PC-9 (cell line): Measurements from ENCODE around the gene LIMA1.

Experiments
- CTCF ChIP-seq: fragments of 200-600 bp; sonication (generic); conservative IDR thresholded peaks from 2 replicates; pipeline ENCODE4 v1.6.1; 2017; ENCODE audit warnings: mixed run types, antibody characterized with exemption, mild to moderate bottlenecking, moderate library complexity
- EZH2 ChIP-seq: fragments of 200-600 bp; sonication (generic); IDR thresholded peaks from 2 replicates; pipeline ENCODE4 v1.8.0; 2017; ENCODE audit warnings: antibody characterized with exemption, low read depth

DNA sequence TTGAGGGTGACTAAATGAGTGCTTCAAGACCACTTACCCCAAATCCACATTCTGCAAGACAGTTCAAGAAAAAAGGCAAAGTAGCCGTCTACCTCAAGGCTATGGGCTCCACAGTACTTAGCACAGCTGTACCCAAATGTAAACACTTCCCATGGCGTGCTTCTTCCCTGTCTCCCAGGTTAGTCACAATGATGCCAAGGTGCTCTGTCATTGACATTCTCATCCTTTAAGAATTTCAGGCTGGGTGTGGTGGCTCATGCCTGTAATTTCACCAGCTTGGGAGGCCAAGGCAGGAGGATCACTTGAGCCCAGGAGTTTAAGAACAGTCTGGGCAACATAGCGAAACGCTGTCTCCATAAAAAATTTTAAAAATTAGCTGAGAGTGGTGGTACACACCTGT is 64.9 kb downstream of the LIMA1 start:
- no peak for TF ChIP-seq CTCF
- no peak for TF ChIP-seq EZH2
